Skeletal muscle satellite cell (primary cell): ENCODE data around the gene WWOX.

Source experiments
- H3K27me3 ChIP-seq: 2 replicates; pipeline ENCODE4 v1.7.0; 2013; ENCODE audit warnings: low read length; ENCODE audit not compliant: control insufficient read depth, insufficient read depth
- H3K36me3 ChIP-seq: 2 replicates; pipeline ENCODE4 v1.7.0; 2013; ENCODE audit warnings: mild to moderate bottlenecking, control low read depth, low read length; ENCODE audit not compliant: insufficient read depth
- H3K4me1 ChIP-seq: 2 replicates; pipeline ENCODE4 v1.7.0; 2013; ENCODE audit warnings: low read length; ENCODE audit not compliant: control insufficient read depth, insufficient read depth
- H3K4me2 ChIP-seq: 2 replicates; pipeline ENCODE4 v1.7.0; 2013; ENCODE audit warnings: mild to moderate bottlenecking, low read length
- H3K4me3 ChIP-seq: 2 replicates; pipeline ENCODE4 v1.7.0; 2013; ENCODE audit warnings: low read length
- H3K9ac ChIP-seq: 2 replicates; pipeline ENCODE4 v1.7.0; 2013; ENCODE audit warnings: mild to moderate bottlenecking, low read depth, low read length, moderate library complexity
- H3K9me3 ChIP-seq: replicated peaks from 2 replicates; pipeline ENCODE4 v1.7.0; 2013; ENCODE audit warnings: mild to moderate bottlenecking, control low read depth, low read length

Gene WWOX

GRCh38 chr16:78770353-78771091, 671.1 kb downstream of the WWOX start:
- Histone ChIP-seq H3K36me3 (no peaks in the 10 kb centered on the region), H3K9ac (no peak overlapping the region), H3K4me2 (no peak overlapping the region), H3K4me1 (no peaks in the 10 kb centered on the region), H3K9me3 (no peaks in the 10 kb centered on the region), H3K4me3 (no peak overlapping the region), H3K27me3 (no peaks in the 10 kb centered on the region)

DNA sequence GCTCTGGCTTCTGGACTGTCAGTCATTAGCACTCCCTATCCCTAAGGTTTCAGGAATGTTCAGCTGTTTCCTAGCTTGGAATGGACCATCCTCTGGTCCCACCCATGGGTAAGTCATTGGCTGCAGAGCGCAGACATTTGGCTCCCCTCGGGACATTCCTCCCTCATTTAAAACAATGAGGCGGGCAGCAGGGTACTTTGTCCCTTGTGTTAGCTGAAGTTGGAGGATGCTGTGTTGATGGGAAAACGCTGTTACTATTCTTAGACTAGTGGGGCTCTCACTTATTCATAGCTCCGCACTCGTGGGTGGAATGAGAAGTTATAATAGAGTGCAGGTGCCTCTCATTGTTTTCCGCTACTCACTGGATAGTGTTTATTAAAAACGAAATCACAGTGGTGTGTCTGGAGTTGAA, 673.8 kb downstream of the WWOX start:
- Histone ChIP-seq H3K4me1 (no peaks in the 10 kb centered on the region), H3K4me2 (no peak overlapping the region), H3K36me3 (no peaks in the 10 kb centered on the region)

GRCh38 chr16:78773706-78774105, 674.3 kb downstream of the WWOX start:
- Histone ChIP-seq H3K4me1 (no peaks in the 10 kb centered on the region), H3K4me3 (no peak overlapping the region), H3K36me3 (no peaks in the 10 kb centered on the region), H3K4me2 (no peak overlapping the region), H3K9ac (no peak overlapping the region), H3K27me3 (no peaks in the 10 kb centered on the region), H3K9me3 (no peaks in the 10 kb centered on the region)

More for the DNA sequence above, 673.8 kb downstream of the WWOX start:
- H3K9me3 ChIP-seq = no peaks in the 10 kb centered on the region
- no peaks in the 10 kb centered on the region for H3K27me3 ChIP-seq
- no peak overlapping the region for H3K9ac ChIP-seq
- H3K4me3 ChIP-seq = no peak overlapping the region

DNA sequence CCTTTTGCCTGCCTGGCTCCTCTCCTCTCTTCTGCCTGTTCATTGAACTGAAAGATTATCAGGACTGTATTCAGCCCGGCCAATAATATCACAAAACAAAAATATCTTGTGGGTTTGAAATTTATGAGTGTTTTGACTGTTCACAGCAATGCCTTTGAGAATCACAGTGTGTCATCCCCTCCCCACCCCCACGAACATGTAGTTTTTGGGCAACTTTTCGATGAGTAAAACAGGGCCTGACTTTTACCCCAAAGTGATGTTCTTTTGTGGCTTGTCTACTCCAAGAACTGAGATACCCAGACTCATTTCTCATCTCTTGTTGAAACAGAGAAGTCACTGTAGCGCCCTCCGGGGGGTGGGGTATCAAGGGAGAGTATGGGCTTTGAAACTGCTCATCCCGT, 675.7 kb downstream of the WWOX start:
- H3K9ac ChIP-seq = no peak overlapping the region
- no peak overlapping the region for H3K4me2 ChIP-seq
- no peaks in the 10 kb centered on the region for H3K9me3 ChIP-seq

GRCh38 chr16:78778101-78779004, 678.9 kb downstream of the WWOX start:
- Histone ChIP-seq H3K27me3 (no peaks in the 10 kb centered on the region), H3K36me3 (no peaks in the 10 kb centered on the region), H3K4me3 (no peak overlapping the region), H3K9me3 (peaks cover under 1% of the 10 kb centered on the region), H3K4me1 (no peaks in the 10 kb centered on the region), H3K4me2 (no peak overlapping the region), H3K9ac (no peak overlapping the region)

More for the DNA sequence above, 675.7 kb downstream of the WWOX start:
- H3K36me3 ChIP-seq = no peaks in the 10 kb centered on the region
- H3K4me1 ChIP-seq = no peaks in the 10 kb centered on the region
- no peaks in the 10 kb centered on the region for H3K27me3 ChIP-seq
- H3K4me3 ChIP-seq = no peak overlapping the region

DNA sequence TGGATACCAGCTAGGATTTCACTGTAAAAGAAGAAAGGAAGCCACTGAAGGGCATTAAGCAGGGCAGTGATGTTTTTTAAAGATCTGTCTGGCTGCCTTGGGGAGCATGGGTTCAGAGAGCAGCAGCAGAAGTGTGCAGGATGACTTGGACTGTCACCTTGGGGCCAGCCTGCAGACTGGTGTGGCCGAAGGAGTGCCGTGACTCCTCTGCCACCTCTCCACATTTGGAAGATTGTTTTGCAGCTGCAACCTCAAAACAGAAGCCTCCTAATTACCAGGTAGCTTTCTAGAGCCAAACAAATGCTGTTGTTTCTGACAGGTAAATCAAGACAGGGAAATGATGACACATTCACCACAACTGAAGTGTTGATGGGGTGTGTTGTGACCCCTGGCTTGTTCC, 681.4 kb downstream of the WWOX start:
- Histone ChIP-seq H3K4me2 (no peak overlapping the region), H3K9ac (no peak overlapping the region), H3K36me3 (no peaks in the 10 kb centered on the region), H3K9me3 (peaks cover 5% of the 10 kb centered on the region), H3K4me1 (no peaks in the 10 kb centered on the region), H3K4me3 (no peak overlapping the region), H3K27me3 (no peaks in the 10 kb centered on the region)

DNA sequence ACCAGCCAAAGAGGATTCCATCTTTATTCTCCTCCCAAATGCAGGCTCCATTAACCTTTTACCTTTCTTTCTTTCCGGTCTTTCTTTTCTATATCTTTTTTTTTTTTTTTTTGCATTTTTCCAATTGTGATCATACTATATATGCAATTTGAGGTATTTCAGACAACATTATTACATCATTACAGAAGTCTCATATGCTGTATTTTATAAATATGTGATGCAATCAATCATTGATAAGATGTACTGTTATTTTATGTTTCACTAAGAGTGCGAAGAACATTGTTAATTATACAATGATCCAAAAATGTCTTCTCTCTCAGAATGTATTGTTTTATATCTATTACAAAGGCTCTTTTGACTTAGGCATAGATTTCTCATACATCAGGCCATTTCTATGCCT, 683.1 kb downstream of the WWOX start:
- no peak overlapping the region for H3K4me2 ChIP-seq
- no peaks in the 10 kb centered on the region for H3K36me3 ChIP-seq
- no peaks in the 10 kb centered on the region for H3K4me1 ChIP-seq
- H3K9ac ChIP-seq = no peak overlapping the region
- peaks cover 5% of the 10 kb centered on the region for H3K9me3 ChIP-seq
- H3K4me3 ChIP-seq = no peak overlapping the region
- H3K27me3 ChIP-seq = no peaks in the 10 kb centered on the region

DNA sequence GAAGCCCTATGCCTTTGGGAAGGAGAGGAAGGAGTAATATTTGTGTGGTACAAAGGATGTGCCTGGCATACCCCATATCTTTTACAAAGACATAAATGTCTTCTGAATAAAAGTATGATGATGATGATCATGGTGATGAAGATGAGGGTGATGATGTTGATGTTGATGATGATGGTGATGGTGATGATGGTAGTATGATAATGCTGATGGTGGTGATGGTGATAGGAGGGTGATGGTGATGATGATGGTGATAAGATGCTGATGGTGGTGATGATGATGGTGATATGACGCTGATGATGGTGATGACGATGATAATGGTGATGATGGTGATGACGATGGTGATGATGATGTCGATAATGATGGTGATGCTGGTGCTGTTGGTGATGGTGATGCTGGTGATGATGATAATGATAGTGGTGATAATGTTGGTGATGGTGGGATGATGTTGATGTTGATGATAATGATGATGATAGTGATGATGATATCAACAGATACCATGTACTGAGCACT, 684.2 kb downstream of the WWOX start:
- peaks cover 5% of the 10 kb centered on the region for H3K9me3 ChIP-seq
- H3K27me3 ChIP-seq = no peaks in the 10 kb centered on the region
- no peaks in the 10 kb centered on the region for H3K4me1 ChIP-seq
- no peak overlapping the region for H3K4me2 ChIP-seq
- H3K36me3 ChIP-seq = no peaks in the 10 kb centered on the region
- H3K4me3 ChIP-seq = no peak overlapping the region
- no peak overlapping the region for H3K9ac ChIP-seq

DNA sequence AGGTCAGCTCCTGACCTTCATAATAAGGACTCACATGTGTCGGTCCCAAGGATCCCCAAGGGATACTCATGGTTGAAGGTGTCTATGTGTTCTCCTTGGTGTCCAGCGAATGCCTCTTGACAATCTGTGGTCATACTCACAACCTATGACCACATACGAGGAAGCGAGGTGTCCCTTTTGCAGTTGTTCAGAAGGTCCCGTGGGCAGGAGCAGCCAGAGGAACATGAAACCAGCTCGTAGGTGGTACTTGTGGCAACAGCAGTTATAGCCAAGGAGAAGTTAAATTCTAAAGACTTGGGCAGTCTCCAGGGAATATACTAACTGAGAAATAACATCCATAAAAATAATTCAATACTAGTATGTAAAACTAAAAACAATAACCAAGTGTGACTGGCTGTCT, 685.3 kb downstream of the WWOX start:
- peaks cover 5% of the 10 kb centered on the region for H3K9me3 ChIP-seq
- H3K4me2 ChIP-seq = no peak overlapping the region
- H3K4me1 ChIP-seq = no peaks in the 10 kb centered on the region
- H3K9ac ChIP-seq = no peak overlapping the region
- no peaks in the 10 kb centered on the region for H3K36me3 ChIP-seq
- H3K4me3 ChIP-seq = no peak overlapping the region
- H3K27me3 ChIP-seq = no peaks in the 10 kb centered on the region

- H3K27me3 ChIP-seq = no peaks in the 10 kb centered on the region
- H3K36me3 ChIP-seq = no peaks in the 10 kb centered on the region
- H3K4me3 ChIP-seq = no peak overlapping the region
- H3K9ac ChIP-seq = no peak overlapping the region
- no peak overlapping the region for H3K4me2 ChIP-seq
- H3K4me1 ChIP-seq = no peaks in the 10 kb centered on the region
- peaks cover 5% of the 10 kb centered on the region for H3K9me3 ChIP-seq
Observed at GRCh38 chr16:78785218-78785617, 685.8 kb downstream of the WWOX start.

GRCh38 chr16:78786635-78787034, 687.2 kb downstream of the WWOX start:
- H3K27me3 ChIP-seq = no peaks in the 10 kb centered on the region
- no peaks in the 10 kb centered on the region for H3K4me1 ChIP-seq
- H3K9ac ChIP-seq = no peak overlapping the region
- H3K36me3 ChIP-seq = no peaks in the 10 kb centered on the region
- H3K4me3 ChIP-seq = no peak overlapping the region
- H3K4me2 ChIP-seq = no peak overlapping the region
- peaks cover 5% of the 10 kb centered on the region for H3K9me3 ChIP-seq
